ENCODE data around the gene PSRC1. TPM values are rescaled to one million over a fixed set of nuclear protein-coding genes. Genes with fewer than 3 reads are reported as not detected.

Gene PSRC1
- total RNA-seq, 6 experiments from 2014 or later: 0.70 to 3.4 (median 1.5) TPM

Other genes with a start within 250 kb of the PSRC1 start
- 1 to 10 TPM; 2.4 to 4.2 (median 2.6) TPM for gene WDR47, start 241.0 kb downstream of the PSRC1 start, total RNA-seq
- 10 to 100 TPM; 19.2 to 41.1 (median 26.4) TPM for gene TAF13, start 207.1 kb downstream of the PSRC1 start, total RNA-seq
- gene TMEM167B, start 192.4 kb downstream of the PSRC1 start, total RNA-seq: 10 to 100 TPM; 10.5 to 21.9 (median 15.1) TPM
- gene ELAPOR1, start 169.0 kb downstream of the PSRC1 start, total RNA-seq: 1 to 10 TPM in 1 of 6 experiments, under 1 TPM in 5; 0.16 to 1.2 (median 0.22) TPM
- 100 to 1,000 TPM in 2 of 6 experiments, 10 to 100 TPM in 4; 73.5 to 123 (median 91.6) TPM for gene SARS1, start 69.2 kb downstream of the PSRC1 start, total RNA-seq
- gene CELSR2, start 33.6 kb downstream of the PSRC1 start, total RNA-seq: 1 to 10 TPM; 1.3 to 3.3 (median 3.0) TPM
- not detected for gene MYBPHL, start 23.9 kb upstream of the PSRC1 start, total RNA-seq
- 10 to 100 TPM in 3 of 6 experiments, 1 to 10 TPM in 3; 3.2 to 30.3 (median 13.7) TPM for gene SORT1, start 114.8 kb upstream of the PSRC1 start, total RNA-seq
- 10 to 100 TPM; 38.8 to 83.5 (median 61.1) TPM for gene PSMA5, start 143.3 kb upstream of the PSRC1 start, total RNA-seq
- gene SYPL2, start 183.4 kb upstream of the PSRC1 start, total RNA-seq: 10 to 100 TPM in 1 of 6 experiments, 1 to 10 TPM in 5; 4.7 to 10.6 (median 6.0) TPM
- 1 to 10 TPM; 1.5 to 6.1 (median 3.1) TPM for gene ATXN7L2, start 200.8 kb upstream of the PSRC1 start, total RNA-seq
- gene CYB561D1, start 210.9 kb upstream of the PSRC1 start, total RNA-seq: 1 to 10 TPM; 1.5 to 3.1 (median 2.4) TPM
- 1 to 10 TPM; 2.6 to 3.9 (median 3.2) TPM for gene AMIGO1, start 226.6 kb upstream of the PSRC1 start, total RNA-seq

Data from right lobe of liver (tissue), 5 donors.